ENCODE results near the gene PCNX3.

DNA sequence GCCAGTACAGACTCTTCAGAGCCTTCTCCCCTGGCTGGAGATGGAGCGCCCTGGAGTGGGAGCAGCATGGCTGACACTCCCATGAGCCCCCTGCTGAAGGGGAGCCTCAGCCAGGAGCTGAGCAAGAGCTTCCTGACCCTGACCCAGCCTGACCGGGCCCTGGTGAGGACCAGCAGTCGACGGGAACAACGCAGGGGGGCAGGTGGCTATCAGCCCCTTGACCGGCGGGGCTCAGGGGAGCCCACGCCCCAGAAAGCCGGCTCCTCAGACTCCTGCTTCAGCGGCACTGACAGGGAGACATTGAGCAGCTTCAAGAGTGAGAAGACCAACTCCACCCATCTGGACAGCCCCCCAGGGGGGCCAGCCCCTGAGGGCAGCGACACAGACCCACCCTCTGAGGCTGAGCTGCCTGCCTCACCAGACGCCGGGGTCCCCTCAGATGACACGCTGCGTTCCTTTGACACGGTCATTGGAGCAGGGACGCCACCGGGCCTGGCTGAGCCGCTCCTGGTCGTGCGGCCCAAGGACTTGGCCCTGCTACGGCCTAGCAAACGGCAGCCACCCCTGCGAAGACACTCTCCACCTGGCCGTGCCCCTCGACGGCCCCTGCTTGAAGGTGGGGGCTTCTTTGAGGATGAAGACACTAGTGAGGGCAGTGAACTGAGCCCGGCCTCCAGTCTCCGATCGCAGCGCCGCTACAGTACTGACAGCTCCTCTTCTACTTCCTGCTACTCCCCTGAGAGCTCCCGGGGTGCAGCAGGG lies 2.6 kb downstream of the PCNX3 start:
- TF ChIP-seq MYC (IDR thresholded peaks at IDR 0.05; ENCODE audit: low read depth, low read length) (no peak), EZH2 (IDR thresholded peaks at IDR 0.05; ENCODE audit: borderline replicate concordance, low read depth, low read length, severe bottlenecking) (no peak), POLR2AphosphoS5 (IDR thresholded peaks at IDR 0.05; ENCODE audit: insufficient read depth, low read depth, low read length) (no peak), POLR2A (IDR thresholded peaks at IDR 0.05; ENCODE audit: low read depth, low read length) (no peak), GATA2 (IDR thresholded peaks at IDR 0.05; ENCODE audit: insufficient read depth, insufficient read length, low read depth, low read length) (no peak), JUN (IDR thresholded peaks at IDR 0.05; ENCODE audit: borderline replicate concordance, insufficient read depth, insufficient read length, low read depth) (no peak)
- TF ChIP-seq, protein P1, sequence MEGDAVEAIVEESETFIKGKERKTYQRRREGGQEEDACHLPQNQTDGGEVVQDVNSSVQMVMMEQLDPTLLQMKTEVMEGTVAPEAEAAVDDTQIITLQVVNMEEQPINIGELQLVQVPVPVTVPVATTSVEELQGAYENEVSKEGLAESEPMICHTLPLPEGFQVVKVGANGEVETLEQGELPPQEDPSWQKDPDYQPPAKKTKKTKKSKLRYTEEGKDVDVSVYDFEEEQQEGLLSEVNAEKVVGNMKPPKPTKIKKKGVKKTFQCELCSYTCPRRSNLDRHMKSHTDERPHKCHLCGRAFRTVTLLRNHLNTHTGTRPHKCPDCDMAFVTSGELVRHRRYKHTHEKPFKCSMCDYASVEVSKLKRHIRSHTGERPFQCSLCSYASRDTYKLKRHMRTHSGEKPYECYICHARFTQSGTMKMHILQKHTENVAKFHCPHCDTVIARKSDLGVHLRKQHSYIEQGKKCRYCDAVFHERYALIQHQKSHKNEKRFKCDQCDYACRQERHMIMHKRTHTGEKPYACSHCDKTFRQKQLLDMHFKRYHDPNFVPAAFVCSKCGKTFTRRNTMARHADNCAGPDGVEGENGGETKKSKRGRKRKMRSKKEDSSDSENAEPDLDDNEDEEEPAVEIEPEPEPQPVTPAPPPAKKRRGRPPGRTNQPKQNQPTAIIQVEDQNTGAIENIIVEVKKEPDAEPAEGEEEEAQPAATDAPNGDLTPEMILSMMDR (IDR thresholded peaks at IDR 0.05; ENCODE audit: extremely low read depth in 1 of 2, insufficient read depth in 1 of 2, low read depth in 1 of 2, low read length in 2 of 2): no peak
- TF ChIP-seq, protein P2, sequence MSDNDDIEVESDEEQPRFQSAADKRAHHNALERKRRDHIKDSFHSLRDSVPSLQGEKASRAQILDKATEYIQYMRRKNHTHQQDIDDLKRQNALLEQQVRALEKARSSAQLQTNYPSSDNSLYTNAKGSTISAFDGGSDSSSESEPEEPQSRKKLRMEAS (IDR thresholded peaks at IDR 0.05; ENCODE audit: insufficient read depth, insufficient read length): no peak
